ENCODE measurements around the gene GPX4. TPM values are rescaled to one million over a fixed set of nuclear protein-coding genes. Genes with fewer than 3 reads are reported as not detected.

Gene GPX4
- total and polyA plus RNA-seq, 7 donors = 269 to 662 (median 398) TPM

- Histone ChIP-seq H3K4me1 (peaks cover 0 to 19% (median 9%) of the 10 kb centered on the region in 4 donors), H3K36me3 (peaks cover 11 to 41% (median 24%) of the 10 kb centered on the region in 4 donors), H3K4me3 (no peak overlapping the region), H3K9me3 (no peaks in the 10 kb centered on the region), H3K27me3 (peaks cover 7 to 16% (median 15%) of the 10 kb centered on the region in 3 donors), H3K27ac (peak overlapping the region in 1 of 4 donors; percentile 62)
- TF ChIP-seq CTCF (IDR thresholded peaks at IDR 0.05) (no peak), EP300 (IDR thresholded peaks at IDR 0.05) (no peak), POLR2A (IDR thresholded peaks at IDR 0.05) (no peak), POLR2AphosphoS5 (IDR thresholded peaks at IDR 0.05) (no peak)
- WGBS, 2 donors = 79 to 84% methylated on average over 21 of the region's 21 CpGs
- intact Hi-C loops (cut with DNase I) = no loop called here
- no peak for DNase-seq
These were observed 17.2 kb upstream of the GPX4 start for GRCh38 chr19:1086613-1087012.

- no peaks in the 10 kb centered on the region for H3K9me3 ChIP-seq
- WGBS, 2 donors = 37 to 53% methylated on average over 27 of the region's 27 CpGs
- peaks cover 0 to 6% (median 0%) of the 10 kb centered on the region in 4 donors for H3K4me1 ChIP-seq
- peak overlapping the region in 3 of 4 donors; percentile 39 to 62 (median 56) for H3K27ac ChIP-seq
- peak in 2 of 4 donors; percentile 29 to 32 for TF ChIP-seq POLR2AphosphoS5 (IDR thresholded peaks at IDR 0.05)
- no peak for TF ChIP-seq POLR2A (IDR thresholded peaks at IDR 0.05)
- no peak for TF ChIP-seq CTCF (IDR thresholded peaks at IDR 0.05)
- H3K4me3 ChIP-seq = no peak overlapping the region
- intact Hi-C loops (cut with DNase I) = no loop called here
- H3K36me3 ChIP-seq = peaks cover 15 to 47% (median 30%) of the 10 kb centered on the region in 4 donors
- peaks cover 0 to 6% (median 2%) of the 10 kb centered on the region in 3 donors for H3K27me3 ChIP-seq
- DNase-seq = no peak
These were observed 15.9 kb upstream of the GPX4 start for GRCh38 chr19:1087813-1088415.

GRCh38 chr19:1088416-1089010 is 15.3 kb upstream of the GPX4 start:
- H3K36me3 ChIP-seq = peaks cover 15 to 53% (median 30%) of the 10 kb centered on the region in 4 donors
- no peaks in the 10 kb centered on the region for H3K9me3 ChIP-seq
- no peak overlapping the region for H3K4me3 ChIP-seq
- no peak for TF ChIP-seq POLR2AphosphoS5 (IDR thresholded peaks at IDR 0.05)
- TF ChIP-seq CTCF (IDR thresholded peaks at IDR 0.05) = no peak
- 78 to 82% methylated on average over 27 of the region's 27 CpGs for WGBS, 2 donors
- H3K27me3 ChIP-seq = peaks cover 0 to 3% (median 0%) of the 10 kb centered on the region in 3 donors
- H3K4me1 ChIP-seq = peaks cover 0 to 8% (median 6%) of the 10 kb centered on the region in 4 donors
- no peak for DNase-seq
- peak overlapping the region in 3 of 4 donors; percentile 39 to 62 (median 56) for H3K27ac ChIP-seq
- intact Hi-C loops (cut with DNase I) = no loop called here

- intact Hi-C loops (cut with DNase I) = no loop called here
- Histone ChIP-seq H3K27me3 (peaks cover 0 to under 1% (median 0%) of the 10 kb centered on the region in 3 donors), H3K4me1 (peaks cover 0 to 15% (median 13%) of the 10 kb centered on the region in 4 donors), H3K9me3 (no peaks in the 10 kb centered on the region), H3K27ac (peak overlapping the region in 1 of 4 donors; percentile 14), H3K36me3 (peaks cover 15 to 55% (median 30%) of the 10 kb centered on the region in 4 donors), H3K4me3 (no peak overlapping the region)
- no peak for DNase-seq
- 92 to 93% methylated on average over 32 of the region's 32 CpGs for WGBS, 2 donors
- TF ChIP-seq POLR2AphosphoS5 (IDR thresholded peaks at IDR 0.05) (no peak), POLR2A (IDR thresholded peaks at IDR 0.05) (no peak), EP300 (IDR thresholded peaks at IDR 0.05) (no peak), CTCF (IDR thresholded peaks at IDR 0.05) (no peak)
These were observed 14.5 kb upstream of the GPX4 start for GRCh38 chr19:1089126-1089771.
